DND-41 (cell line): ENCODE measurements around the gene KCNAB1.

Source experiments
- ATAC-seq: fragments of 200-7000 bp; cut with Tn5 transposase; 3 replicates; pipeline ENCODE4 v1.9.1; 2021; ENCODE audit warnings: low read depth; ENCODE audit not compliant: insufficient read depth
- DNase-seq: peaks from one replicate; pipeline ENCODE4 v3.0.0-alpha.2; 2020
- H2AFZ ChIP-seq: 2 replicates; pipeline ENCODE4 v1.6.0; 2012; ENCODE audit warnings: low read depth, low read length
- H3K27ac ChIP-seq: 2 replicates; pipeline ENCODE4 v1.5.1; 2012; ENCODE audit warnings: low read length, inconsistent platforms
- H3K27me3 ChIP-seq: fragments of 200-600 bp; sonication (generic); 2 replicates; pipeline ENCODE4 v1.6.0; 2012; ENCODE audit warnings: low read length, mild to moderate bottlenecking, inconsistent platforms; ENCODE audit not compliant: insufficient read depth, poor library complexity
- H3K36me3 ChIP-seq: 2 replicates; pipeline ENCODE4 v1.5.1; 2012; ENCODE audit warnings: low read length, inconsistent platforms; ENCODE audit not compliant: insufficient read depth
- H3K4me1 ChIP-seq: 2 replicates; pipeline ENCODE4 v1.5.1; 2012; ENCODE audit warnings: mild to moderate bottlenecking, low read length; ENCODE audit not compliant: insufficient read depth
- H3K4me2 ChIP-seq: 2 replicates; pipeline ENCODE4 v1.6.0; 2012; ENCODE audit warnings: mild to moderate bottlenecking, moderate library complexity, low read length, inconsistent platforms; ENCODE audit not compliant: insufficient read depth
- H3K4me3 ChIP-seq, 2 experiments: fragments of 200-600 bp in 1 of 2; shearing (Covaris generic) in 1 of 2; 2 replicates each; pipeline ENCODE4 v1.5.1; 2012 to 2016; ENCODE audit warnings: inconsistent platforms in 2 of 2, low read length in 2 of 2, mild to moderate bottlenecking in 2 of 2, low read depth in 1 of 2, moderate library complexity in 1 of 2
- H3K79me2 ChIP-seq: 2 replicates; pipeline ENCODE4 v1.6.0; 2012; ENCODE audit warnings: low read length, inconsistent platforms; ENCODE audit not compliant: insufficient read depth
- H3K9ac ChIP-seq: 2 replicates; pipeline ENCODE4 v1.6.0; 2012; ENCODE audit warnings: low read depth, mild to moderate bottlenecking, inconsistent platforms, low read length, moderate library complexity
- H3K9me3 ChIP-seq: 2 replicates; pipeline ENCODE4 v1.5.1; 2012; ENCODE audit warnings: low read length, moderate library complexity, mild to moderate bottlenecking, inconsistent platforms; ENCODE audit not compliant: insufficient read depth, severe bottlenecking
- H4K20me1 ChIP-seq: 2 replicates; pipeline ENCODE4 v1.6.0; 2012; ENCODE audit warnings: low read length; ENCODE audit not compliant: insufficient read depth
- EZH2 ChIP-seq: IDR thresholded peaks from 3 replicates; pipeline ENCODE4 v1.6.1; 2012; ENCODE audit warnings: borderline replicate concordance, low read depth, mild to moderate bottlenecking, moderate library complexity, low read length, inconsistent platforms; ENCODE audit not compliant: severe bottlenecking
- TF ChIP-seq, protein P1 (sequence below): IDR thresholded peaks from 2 replicates; pipeline ENCODE4 v1.5.1; 2012; ENCODE audit warnings: borderline replicate concordance, low read length, moderate library complexity, mild to moderate bottlenecking; ENCODE audit not compliant: poor library complexity, severe bottlenecking; ENCODE audit errors: extremely low read depth

KCNAB1 gene

DNA sequence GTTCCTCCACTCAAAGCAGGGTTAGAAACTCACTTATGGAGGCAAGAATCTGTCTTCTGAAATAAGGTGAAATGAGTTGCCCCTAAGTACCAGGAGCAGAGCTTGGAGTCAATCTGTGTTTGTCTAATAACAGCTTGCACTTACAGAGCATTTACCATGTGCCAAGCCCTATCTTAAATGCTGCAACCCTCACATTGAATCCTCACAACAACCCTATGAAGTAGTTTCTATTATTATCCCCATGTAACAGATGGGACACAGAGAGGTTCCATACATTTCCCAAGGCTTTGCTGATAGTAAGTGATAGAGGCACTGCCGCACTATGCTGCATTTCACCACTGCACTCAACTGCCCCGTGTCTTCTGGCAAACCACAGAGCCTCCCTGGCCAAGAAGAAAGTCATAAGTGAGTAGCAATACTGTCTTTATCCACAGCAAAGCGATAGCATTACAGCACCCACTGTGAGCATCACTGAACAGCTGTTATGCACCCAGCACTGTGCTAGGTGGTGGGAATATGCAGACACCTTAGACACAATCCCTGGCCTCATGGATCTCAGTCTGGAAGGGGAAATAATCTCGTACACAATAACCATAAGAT, 293.0 kb downstream of the KCNAB1 start:
- no peak overlapping the region for H3K9ac ChIP-seq
- H2AFZ ChIP-seq, result no peak overlapping the region
- H3K9me3 ChIP-seq, result no peaks in the 10 kb centered on the region
- no peaks in the 10 kb centered on the region for H3K79me2 ChIP-seq
- no peak for DNase-seq
- H3K4me1 ChIP-seq, result no peaks in the 10 kb centered on the region
- ATAC-seq, result no peak
- H3K36me3 ChIP-seq, result no peaks in the 10 kb centered on the region
- no peak overlapping the region for H3K4me3 ChIP-seq
- peaks cover 10% of the 10 kb centered on the region for H3K27me3 ChIP-seq
- H3K27ac ChIP-seq, result no peak overlapping the region
- no peak overlapping the region for H3K4me2 ChIP-seq
- TF ChIP-seq EZH2, result no peak
- TF ChIP-seq, protein P1, sequence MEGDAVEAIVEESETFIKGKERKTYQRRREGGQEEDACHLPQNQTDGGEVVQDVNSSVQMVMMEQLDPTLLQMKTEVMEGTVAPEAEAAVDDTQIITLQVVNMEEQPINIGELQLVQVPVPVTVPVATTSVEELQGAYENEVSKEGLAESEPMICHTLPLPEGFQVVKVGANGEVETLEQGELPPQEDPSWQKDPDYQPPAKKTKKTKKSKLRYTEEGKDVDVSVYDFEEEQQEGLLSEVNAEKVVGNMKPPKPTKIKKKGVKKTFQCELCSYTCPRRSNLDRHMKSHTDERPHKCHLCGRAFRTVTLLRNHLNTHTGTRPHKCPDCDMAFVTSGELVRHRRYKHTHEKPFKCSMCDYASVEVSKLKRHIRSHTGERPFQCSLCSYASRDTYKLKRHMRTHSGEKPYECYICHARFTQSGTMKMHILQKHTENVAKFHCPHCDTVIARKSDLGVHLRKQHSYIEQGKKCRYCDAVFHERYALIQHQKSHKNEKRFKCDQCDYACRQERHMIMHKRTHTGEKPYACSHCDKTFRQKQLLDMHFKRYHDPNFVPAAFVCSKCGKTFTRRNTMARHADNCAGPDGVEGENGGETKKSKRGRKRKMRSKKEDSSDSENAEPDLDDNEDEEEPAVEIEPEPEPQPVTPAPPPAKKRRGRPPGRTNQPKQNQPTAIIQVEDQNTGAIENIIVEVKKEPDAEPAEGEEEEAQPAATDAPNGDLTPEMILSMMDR, result no peak
- H4K20me1 ChIP-seq, result no peaks in the 10 kb centered on the region

DNA sequence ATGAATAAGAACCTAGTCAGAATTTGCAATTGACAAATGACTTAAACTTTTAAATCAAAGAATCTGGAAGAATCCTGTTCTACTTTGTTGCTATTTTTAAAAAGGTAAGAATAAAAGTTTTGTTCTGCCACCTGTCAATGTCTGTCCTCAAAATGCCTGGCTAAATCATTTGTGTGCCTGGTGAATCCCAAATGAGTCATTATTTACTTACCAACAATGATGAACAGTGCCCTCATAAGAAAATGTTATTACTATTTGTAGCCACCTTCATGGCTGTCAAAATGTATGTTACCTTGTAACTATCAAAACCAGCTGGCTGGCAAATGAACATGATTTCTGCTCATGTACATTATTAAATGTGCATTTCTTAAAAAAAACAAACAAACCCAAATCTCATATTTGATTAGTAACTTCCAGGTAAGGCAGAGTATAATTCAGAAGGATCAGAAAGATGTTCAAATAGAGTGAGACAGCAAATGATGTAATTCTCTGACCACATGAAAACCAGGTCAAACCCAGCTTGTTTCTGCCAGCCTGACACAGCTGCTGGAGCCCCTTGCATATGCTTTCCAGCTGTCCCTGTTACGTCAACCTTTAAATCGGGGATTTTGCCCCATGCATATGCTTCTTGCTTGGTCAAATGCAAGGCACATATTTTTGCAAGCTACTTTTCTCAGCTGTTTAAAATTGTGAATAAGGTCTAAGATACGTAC, 296.6 kb downstream of the KCNAB1 start:
- TF ChIP-seq, protein P1, result no peak
- no peak for TF ChIP-seq EZH2
- H3K27me3 ChIP-seq, result peaks cover 6% of the 10 kb centered on the region
- no peaks in the 10 kb centered on the region for H3K9me3 ChIP-seq
- no peaks in the 10 kb centered on the region for H3K36me3 ChIP-seq
- no peak overlapping the region for H3K4me2 ChIP-seq
- no peak overlapping the region for H2AFZ ChIP-seq
- no peaks in the 10 kb centered on the region for H3K4me1 ChIP-seq
- no peak for ATAC-seq
- H3K79me2 ChIP-seq, result no peaks in the 10 kb centered on the region
- no peak for DNase-seq
- no peak overlapping the region for H3K4me3 ChIP-seq
- H4K20me1 ChIP-seq, result no peaks in the 10 kb centered on the region
- H3K9ac ChIP-seq, result no peak overlapping the region
- no peak overlapping the region for H3K27ac ChIP-seq

DNA sequence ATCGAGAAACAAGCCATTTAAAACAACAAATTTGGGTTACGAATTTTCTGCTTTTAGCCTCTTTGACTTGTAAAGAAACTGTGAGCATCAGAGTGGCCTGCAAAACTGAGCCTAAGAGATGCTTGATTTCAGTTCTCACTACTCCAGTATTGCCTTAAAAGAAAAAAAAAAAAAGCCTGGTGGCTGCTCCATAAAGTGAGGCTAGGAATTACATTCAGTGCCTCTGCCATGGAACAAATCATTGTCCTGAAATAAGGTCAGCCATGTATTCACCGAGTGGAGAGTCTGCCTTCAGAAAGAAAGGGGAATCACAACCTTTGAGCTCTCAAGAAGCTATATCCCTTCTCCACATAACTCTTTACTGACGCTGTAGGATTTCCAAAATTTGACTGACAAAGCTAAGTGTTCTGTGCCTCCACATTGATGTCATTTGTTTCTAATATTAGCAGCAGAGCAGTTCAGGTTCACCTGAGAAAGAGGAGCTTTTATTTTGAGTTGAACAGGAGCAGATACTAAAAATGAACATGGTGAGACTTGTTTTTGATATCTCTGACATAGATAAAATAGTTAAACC, 297.3 kb downstream of the KCNAB1 start:
- Histone ChIP-seq H3K36me3 (no peaks in the 10 kb centered on the region), H3K9me3 (no peaks in the 10 kb centered on the region), H3K27ac (no peak overlapping the region), H3K4me1 (no peaks in the 10 kb centered on the region), H3K4me3 (no peak overlapping the region), H2AFZ (no peak overlapping the region), H3K79me2 (no peaks in the 10 kb centered on the region), H4K20me1 (no peaks in the 10 kb centered on the region), H3K4me2 (no peak overlapping the region), H3K27me3 (peaks cover 6% of the 10 kb centered on the region), H3K9ac (no peak overlapping the region)
- no peak for DNase-seq
- ATAC-seq, result no peak
- no peak for TF ChIP-seq EZH2
- TF ChIP-seq, protein P1, result no peak
